ENCODE results near the gene CMTR2. TPM values are rescaled to one million over a fixed set of nuclear protein-coding genes. Genes with fewer than 3 reads are reported as not detected.

Gene CMTR2
- total RNA-seq, 4 donors from 2014 or later: 33.9 to 52.8 (median 35.7) TPM

- H3K27ac ChIP-seq: no peak overlapping the region
- no peak for DNase-seq
- no peak for TF ChIP-seq POLR2A (IDR thresholded peaks at IDR 0.05)
- TF ChIP-seq, protein P1, sequence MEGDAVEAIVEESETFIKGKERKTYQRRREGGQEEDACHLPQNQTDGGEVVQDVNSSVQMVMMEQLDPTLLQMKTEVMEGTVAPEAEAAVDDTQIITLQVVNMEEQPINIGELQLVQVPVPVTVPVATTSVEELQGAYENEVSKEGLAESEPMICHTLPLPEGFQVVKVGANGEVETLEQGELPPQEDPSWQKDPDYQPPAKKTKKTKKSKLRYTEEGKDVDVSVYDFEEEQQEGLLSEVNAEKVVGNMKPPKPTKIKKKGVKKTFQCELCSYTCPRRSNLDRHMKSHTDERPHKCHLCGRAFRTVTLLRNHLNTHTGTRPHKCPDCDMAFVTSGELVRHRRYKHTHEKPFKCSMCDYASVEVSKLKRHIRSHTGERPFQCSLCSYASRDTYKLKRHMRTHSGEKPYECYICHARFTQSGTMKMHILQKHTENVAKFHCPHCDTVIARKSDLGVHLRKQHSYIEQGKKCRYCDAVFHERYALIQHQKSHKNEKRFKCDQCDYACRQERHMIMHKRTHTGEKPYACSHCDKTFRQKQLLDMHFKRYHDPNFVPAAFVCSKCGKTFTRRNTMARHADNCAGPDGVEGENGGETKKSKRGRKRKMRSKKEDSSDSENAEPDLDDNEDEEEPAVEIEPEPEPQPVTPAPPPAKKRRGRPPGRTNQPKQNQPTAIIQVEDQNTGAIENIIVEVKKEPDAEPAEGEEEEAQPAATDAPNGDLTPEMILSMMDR (IDR thresholded peaks at IDR 0.05): no peak
- H3K27me3 ChIP-seq: no peaks in the 10 kb centered on the region
- H3K4me3 ChIP-seq (replicated peaks in 1 of 3): no peak overlapping the region
- H3K9me3 ChIP-seq: no peaks in the 10 kb centered on the region
- intact Hi-C loops (cut with DNase I): no loop called here
- 86 to 91% methylated on average over 7 of the region's 7 CpGs for WGBS, 2 donors
- no peaks in the 10 kb centered on the region for H3K4me1 ChIP-seq
- no peaks in the 10 kb centered on the region for H3K36me3 ChIP-seq
Observed at GRCh38 chr16:71247478-71247877, 41.7 kb downstream of the CMTR2 start.

GRCh38 chr16:71246309-71246708 lies 42.9 kb downstream of the CMTR2 start:
- Histone ChIP-seq H3K4me3 (replicated peaks in 1 of 3) (no peak overlapping the region), H3K27me3 (no peaks in the 10 kb centered on the region), H3K27ac (no peak overlapping the region), H3K4me1 (no peaks in the 10 kb centered on the region), H3K9me3 (no peaks in the 10 kb centered on the region), H3K36me3 (no peaks in the 10 kb centered on the region)
- intact Hi-C loops (cut with DNase I): no loop called here
- no peak for DNase-seq
- TF ChIP-seq, protein P1 (IDR thresholded peaks at IDR 0.05): no peak
- TF ChIP-seq POLR2A (IDR thresholded peaks at IDR 0.05): no peak

DNA sequence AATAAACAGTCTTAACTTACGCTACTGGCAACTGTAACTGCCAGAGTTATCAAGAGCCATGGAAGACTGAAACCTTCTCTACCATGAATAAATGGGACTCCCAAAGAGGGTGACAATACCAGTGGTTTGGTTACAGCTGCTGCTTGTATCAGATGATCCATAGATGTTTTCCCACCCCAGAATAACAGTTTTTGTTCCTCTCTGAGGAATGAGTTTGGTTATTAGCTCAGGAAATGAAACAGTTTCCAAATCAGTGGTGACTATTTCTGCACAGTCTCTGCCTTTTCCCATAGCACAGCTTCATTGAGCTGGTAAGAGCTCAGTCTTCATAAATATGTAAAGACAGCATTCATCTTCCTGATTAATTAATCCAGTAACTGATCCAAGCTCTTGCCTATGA lies 44.7 kb downstream of the CMTR2 start:
- intact Hi-C loops (cut with DNase I): no loop called here
- 95 to 100% methylated on average over 1 of the region's 1 CpG for WGBS, 2 donors
- Histone ChIP-seq H3K27ac (no peak overlapping the region), H3K4me3 (replicated peaks in 1 of 3) (no peak overlapping the region), H3K9me3 (no peaks in the 10 kb centered on the region), H3K4me1 (no peaks in the 10 kb centered on the region), H3K36me3 (no peaks in the 10 kb centered on the region), H3K27me3 (no peaks in the 10 kb centered on the region)
- TF ChIP-seq, protein P1 (IDR thresholded peaks at IDR 0.05): no peak
- no peak for TF ChIP-seq POLR2A (IDR thresholded peaks at IDR 0.05)
- DNase-seq: no peak

- Histone ChIP-seq H3K36me3 (no peaks in the 10 kb centered on the region), H3K9me3 (no peaks in the 10 kb centered on the region), H3K4me1 (no peaks in the 10 kb centered on the region), H3K27me3 (no peaks in the 10 kb centered on the region), H3K4me3 (replicated peaks in 1 of 3) (no peak overlapping the region), H3K27ac (no peak overlapping the region)
- intact Hi-C loops (cut with DNase I): no loop called here
- 53 to 62% methylated on average over 3 of the region's 3 CpGs for WGBS, 2 donors
- DNase-seq: no peak
- TF ChIP-seq POLR2A (IDR thresholded peaks at IDR 0.05): no peak
- TF ChIP-seq, protein P1 (IDR thresholded peaks at IDR 0.05): no peak
Observed at GRCh38 chr16:71242601-71243000, 46.6 kb downstream of the CMTR2 start.

DNA sequence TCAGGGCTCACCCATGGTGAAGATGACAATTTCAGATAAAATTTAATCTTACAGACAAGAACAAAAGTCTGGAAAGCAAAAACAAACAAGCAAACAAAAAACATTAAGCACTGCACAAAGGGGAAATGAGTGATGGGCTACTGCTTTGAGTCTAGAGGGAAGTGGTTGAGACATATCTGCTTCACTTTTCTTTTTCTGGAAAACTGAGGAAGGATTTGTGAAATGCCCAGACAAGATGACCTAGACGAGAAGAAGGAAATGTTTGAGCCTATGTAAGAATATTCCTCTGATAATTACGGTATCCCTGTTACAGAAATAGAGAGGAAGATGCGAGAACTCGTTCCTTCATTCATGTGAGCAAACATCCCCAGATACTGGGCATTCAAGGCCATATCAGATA lies 47.2 kb downstream of the CMTR2 start:
- Histone ChIP-seq H3K9me3 (no peaks in the 10 kb centered on the region), H3K36me3 (no peaks in the 10 kb centered on the region), H3K4me3 (replicated peaks in 1 of 3) (no peak overlapping the region), H3K4me1 (no peaks in the 10 kb centered on the region), H3K27me3 (no peaks in the 10 kb centered on the region), H3K27ac (no peak overlapping the region)
- WGBS, 2 donors: 85 to 87% methylated on average over 4 of the region's 4 CpGs
- DNase-seq: no peak
- intact Hi-C loops (cut with DNase I): no loop called here
- no peak for TF ChIP-seq POLR2A (IDR thresholded peaks at IDR 0.05)
- TF ChIP-seq, protein P1 (IDR thresholded peaks at IDR 0.05): no peak

Other genes starting within 250 kb of the CMTR2 start
- gene HYDIN, start 58.7 kb downstream of the CMTR2 start, total RNA-seq: 10 to 100 TPM; 10.1 to 26.3 (median 21.3) TPM
- gene CALB2, start 69.3 kb upstream of the CMTR2 start, total RNA-seq: under 1 TPM in 1 of 4 donors, not detected in 3; 0.81 TPM
- gene TLE7, start 152.7 kb upstream of the CMTR2 start, total RNA-seq: not detected
- gene ZNF23, start 172.8 kb upstream of the CMTR2 start, total RNA-seq: 10 to 100 TPM in 1 of 4 donors, 1 to 10 TPM in 3; 5.9 to 13.8 (median 9.5) TPM
- gene ZNF19, start 199.9 kb upstream of the CMTR2 start, total RNA-seq: 10 to 100 TPM; 17.2 to 28.3 (median 24.0) TPM
- gene CHST4, start 237.0 kb upstream of the CMTR2 start, total RNA-seq: not detected